NCI-H446 treated with DMSO at 0.1 percent for 48 hours (cell line): ENCODE results near the gene DNAH5.

ENCODE experiments used
- DNase-seq: peaks from one replicate; lab custom pipeline; 2025; lab: John Stamatoyannopoulos, UW

DNAH5 gene

DNA sequence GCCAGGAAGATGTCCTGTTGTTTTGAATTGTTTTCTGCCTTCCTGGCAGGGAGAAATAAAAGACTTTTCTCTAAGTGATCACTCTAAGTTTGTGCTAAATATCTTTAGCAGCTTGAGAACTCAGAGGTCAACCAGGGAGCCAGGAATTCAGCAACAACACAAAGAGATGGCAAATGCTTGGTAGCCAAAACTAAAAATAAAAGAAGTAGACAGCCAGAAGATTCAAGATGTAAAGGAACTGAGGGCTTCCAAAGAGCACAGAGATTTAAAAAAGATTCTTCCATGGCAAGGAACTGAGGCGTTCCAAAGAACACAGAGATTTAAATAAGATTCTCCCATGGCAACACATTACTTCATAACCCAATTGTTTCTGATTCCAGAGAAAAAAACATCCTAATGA lies 9.6 kb downstream of the DNAH5 start:
- DNase-seq = no peak

DNA sequence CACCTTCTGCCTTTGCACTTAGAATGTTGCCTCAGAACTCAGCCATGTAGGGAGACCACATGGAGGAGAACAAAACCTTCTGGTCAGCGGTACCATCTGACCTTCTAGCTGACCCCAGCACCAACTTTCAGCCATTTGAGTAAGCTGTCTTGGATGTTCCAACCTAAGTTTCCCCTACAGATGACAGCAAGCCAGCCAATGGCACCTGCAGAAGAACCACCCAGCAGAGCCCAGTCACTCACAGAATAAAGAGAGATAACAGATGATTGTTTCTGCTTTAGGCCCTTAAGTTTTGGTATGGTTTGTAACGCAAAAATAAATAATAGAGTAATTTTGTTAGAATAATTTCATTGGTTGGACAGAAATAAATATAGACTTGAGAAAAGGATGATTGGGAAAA lies 10.4 kb downstream of the DNAH5 start:
- no peak for DNase-seq

DNA sequence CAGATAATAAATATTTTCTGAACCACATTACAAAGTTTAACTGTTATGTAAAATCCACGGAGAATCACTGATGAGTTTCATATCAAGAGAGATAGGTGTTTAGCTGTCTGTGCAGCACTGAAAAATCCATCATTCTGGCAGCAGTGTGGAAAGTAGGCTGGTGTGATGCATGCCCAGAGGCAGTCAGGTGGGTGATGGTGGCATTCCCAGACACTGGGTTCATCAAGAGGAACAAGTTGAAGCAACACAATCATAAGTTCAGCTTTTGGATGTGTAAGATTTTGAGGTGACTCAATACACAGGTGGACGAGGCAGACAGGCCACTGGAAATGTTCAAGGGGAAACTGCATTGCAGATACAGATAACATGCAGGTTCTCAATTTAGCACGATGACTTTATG lies 11.9 kb downstream of the DNAH5 start:
- DNase-seq = no peak

DNA sequence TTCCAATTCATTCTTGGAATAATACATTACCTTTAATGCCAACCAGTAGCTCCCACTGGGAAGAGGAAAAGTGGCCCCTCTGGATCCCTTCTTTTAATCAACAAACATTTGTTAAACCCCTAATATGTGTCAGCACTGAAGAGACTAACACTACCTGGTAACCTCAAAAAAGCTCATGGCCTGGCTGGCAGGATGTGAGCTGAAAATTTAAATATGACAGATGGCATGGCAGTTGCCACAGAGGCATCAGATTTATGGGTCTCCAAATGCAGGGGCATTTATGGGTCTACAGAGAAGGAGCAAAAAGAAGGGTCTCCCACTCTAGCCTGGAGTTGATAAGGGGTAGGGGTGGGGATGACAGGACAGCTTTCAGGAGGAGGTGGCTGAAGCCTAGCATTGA lies 12.5 kb downstream of the DNAH5 start:
- DNase-seq = no peak

DNA sequence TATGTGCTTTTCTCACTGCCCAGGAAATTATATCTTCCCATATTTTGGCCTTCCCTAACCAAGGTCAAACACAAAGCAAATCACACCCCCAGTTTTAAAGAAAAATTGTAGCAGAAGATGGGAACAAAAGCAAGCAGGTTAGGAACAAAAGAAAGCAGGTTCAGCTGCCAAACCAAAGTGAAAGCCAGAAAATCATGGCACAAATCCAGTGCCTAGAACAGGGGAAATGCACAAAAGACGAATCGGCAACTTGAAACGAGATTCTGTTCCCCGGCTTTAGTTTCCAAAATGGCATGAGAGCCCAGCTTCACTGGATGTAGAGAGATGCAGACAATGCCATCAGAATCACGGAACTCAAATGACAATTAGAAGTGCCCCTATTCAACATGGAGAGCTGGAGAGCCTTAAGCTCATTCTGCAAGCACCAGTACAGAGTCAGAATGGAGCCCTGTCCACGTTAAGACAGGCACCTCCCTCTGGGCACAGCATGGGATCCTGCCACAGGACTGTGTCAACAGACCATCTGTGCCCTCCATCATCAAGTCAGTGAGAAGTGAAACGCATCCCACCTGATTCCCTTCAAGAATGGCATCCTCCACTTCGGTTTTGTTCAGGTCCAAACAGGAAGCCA lies 13.8 kb downstream of the DNAH5 start:
- peak; percentile 73 for DNase-seq

DNA sequence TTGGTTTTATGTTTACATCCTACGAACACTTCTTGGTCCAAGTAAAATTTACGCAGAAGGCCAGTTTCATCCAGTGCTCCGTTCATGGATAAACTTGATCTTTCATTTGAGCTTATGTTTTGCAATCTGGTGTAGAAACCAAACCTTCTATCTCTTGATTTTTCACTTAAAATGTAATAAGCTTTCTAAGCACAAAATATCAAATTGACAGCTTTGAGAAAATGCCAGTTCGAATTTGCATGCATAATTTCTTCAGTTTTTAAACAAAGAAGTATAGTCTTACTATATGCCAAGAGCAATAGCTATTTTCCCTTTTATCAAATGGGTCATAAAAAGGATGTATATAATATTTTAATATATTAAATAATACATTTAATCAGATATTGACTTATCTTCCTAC lies 17.8 kb downstream of the DNAH5 start:
- DNase-seq = no peak

DNA sequence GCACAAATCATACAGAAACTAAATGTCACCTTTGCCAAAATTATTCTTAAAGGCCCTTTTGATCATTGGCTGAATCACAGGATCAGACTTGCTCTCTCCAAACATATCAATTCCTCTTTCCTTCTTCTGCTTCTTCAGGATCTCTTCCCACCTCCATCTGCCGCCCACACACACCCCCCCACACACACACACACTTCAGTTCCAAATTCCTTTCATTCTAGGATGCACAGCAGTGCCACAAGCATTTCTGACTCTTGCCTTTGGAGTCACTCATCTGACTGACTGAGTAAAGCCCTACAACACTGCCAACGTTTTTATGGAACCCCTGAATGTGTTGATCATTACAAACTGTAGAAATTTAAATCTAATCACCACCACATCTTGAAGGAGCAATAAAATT lies 22.9 kb downstream of the DNAH5 start:
- DNase-seq = no peak

DNA sequence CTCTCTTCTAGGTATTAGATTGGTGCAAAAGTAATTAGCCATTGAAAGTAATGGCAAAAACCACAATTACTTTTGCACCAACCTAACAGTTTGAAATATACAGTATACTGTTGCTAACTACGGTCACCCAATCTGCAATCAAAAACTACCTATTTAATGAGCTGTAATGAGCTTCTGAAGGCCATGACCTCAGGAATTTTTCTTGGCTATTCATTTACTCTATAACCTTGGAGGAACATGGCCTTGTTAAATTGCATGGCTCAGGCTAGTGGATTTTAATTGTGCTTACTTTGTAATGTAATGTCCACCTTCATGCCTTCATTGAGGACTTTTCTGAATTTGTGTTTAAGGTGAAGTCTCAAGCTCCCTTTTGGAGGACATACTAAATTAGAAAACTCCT lies 24.7 kb downstream of the DNAH5 start:
- no peak for DNase-seq

DNA sequence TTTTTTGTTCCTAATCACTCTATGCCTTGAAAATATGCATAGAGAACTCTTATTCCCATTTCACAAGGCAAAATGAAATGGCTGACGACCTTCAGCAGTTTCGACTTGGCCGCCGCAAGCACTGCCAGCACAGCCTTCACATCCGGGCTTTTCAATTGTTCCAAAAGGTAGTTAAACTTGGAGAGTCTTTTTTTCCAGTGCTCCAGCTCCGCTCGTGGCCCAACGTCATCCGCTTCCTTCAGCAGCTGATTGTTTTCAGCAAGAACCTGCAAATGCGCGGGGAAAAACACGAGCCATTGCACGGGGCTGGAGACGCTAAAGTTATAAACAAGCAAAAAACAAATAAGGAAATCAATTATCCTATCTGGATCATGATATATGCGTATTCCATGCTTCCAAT lies 25.4 kb downstream of the DNAH5 start:
- DNase-seq = no peak

DNA sequence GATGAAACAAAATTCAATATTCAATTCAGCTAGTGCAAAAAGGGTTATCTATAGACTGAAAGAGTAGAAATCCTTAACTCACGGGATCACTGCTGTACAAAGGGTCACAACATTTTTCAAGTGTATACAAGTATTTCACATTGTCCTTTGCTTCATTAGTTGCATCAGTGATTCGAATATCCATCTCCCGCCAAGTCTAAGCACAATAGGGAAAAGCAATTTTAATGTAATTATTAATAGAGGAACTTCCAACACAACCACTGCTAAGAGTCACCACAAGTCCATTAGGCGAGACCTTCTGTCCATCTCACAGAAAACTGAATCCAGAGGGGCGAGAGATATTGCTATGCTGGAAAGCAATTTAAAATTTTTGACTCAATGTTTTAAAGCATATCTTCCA lies 27.4 kb downstream of the DNAH5 start:
- no peak for DNase-seq

DNA sequence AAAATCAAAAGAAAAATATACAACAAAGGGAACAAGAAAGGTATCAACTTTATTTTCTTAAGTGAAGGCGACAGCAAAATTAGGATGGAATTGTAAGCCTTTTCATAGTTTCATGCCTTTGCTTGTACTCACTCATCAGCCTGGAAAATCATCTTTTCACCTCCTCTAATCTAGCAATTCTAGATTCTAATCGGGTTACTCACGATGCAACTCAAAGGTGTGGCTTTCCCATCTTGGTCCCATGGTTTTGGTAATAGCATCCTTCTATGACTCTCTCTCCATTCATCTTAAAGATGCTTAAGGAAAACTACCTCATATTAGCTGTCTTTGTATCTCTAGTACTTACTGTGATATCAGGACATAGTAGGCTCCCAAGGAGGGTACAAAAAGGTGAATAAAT lies 30.5 kb downstream of the DNAH5 start:
- no peak for DNase-seq

DNA sequence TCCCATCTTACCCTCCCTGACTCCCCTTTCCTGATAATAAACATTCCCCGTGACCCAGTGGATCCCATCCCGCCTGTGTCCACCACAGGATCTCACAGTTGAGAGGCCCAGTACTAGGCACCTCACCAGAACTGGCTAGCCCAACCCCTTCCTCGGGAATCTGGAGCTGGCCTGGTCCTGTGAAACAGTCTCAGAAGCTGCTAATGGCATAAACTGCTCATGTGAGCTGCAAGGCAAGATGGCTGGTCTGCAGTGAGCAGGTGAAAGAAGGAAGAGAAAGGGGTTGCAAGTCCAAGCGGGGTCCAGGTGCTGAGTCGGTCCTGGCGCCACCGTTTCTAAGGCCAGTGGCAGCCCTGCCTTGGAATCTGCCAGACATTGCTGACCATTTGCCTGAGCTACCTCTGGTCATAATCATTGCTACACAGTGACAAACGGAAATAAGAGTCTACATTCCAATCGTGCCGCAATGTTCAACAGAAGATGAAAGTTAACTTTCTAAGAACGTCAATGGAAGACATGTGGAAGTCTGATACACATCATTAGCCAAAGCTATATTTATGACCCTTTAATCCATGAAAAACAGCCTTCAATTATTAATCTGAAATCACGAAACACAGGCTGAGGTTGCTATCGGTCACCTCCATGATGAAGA lies 33.7 kb downstream of the DNAH5 start:
- DNase-seq = no peak

DNA sequence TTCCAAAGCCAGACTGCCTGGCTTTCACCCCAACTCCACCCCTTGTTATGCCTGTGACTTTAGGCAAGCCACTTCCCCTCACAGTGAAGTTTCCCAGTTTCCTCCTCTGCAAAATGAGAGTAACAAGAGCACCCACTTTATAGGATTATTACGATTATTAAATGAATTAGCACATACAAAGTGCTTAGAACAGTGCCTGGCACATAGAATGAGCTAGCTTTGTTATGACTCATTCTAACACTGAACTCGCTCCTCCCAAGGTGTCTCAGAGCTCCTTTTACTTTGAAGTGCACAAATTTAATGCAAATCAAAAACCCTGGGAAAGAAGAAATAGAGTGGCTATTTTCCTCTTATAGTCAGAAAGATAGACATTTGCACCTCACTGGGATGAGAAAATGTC lies 34.3 kb downstream of the DNAH5 start:
- no peak for DNase-seq

DNA sequence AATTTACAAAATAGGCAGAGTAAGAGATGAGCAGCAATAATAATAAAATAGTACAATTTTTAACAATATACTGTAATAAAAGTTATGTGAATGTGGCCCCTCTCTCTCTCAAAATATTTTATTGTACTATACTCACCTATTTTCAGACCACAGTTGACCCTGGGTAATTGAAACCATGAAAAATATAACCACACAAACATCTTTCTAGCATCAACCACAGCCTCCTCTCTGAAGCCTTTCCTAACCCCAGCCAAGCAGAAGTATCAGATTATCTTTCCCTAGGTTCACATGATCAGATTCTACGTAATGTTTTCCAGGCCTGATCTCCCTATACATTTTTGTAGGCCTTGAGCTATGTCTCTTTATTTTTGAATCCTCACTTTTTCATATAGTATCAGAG lies 35.2 kb downstream of the DNAH5 start:
- DNase-seq = no peak

DNA sequence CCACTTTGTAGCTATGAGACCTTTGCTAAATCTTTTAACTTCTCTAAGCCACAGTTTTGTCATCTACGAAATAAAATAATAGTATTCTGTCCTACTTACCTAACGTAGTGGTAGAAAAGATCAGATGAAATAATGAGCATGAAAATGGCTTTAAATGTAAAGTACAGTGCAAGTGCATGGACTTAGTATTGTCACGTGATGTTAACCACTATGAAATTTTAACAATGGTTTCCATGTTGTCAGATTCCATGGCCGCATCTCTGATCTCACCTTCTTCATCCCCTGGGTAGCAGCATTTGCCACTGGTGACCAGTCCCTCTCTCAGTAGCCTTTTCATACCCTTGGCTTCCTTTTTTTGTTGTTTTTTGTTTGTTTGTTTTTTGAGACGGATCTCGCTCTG lies 45.9 kb downstream of the DNAH5 start:
- DNase-seq = no peak

DNA sequence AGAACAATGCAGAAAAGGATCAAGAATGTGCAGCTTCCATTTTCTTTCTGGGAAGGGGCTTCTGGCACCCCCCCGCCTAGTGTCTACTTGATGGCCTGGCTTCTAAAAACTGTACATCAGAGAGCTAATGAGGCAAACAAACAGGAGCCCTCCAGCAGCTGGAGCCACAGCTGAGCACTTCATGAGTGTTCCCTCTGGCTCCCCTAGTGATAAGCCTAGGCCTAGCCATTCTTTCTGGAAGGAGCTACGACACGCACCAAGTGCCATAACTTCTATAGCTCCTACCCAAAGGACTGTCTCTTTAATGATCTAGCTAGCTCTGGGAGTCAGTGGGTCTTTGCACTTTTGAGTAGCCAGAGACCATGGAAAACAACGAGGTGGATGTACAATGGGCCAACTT lies 66.1 kb downstream of the DNAH5 start:
- no peak for DNase-seq

DNA sequence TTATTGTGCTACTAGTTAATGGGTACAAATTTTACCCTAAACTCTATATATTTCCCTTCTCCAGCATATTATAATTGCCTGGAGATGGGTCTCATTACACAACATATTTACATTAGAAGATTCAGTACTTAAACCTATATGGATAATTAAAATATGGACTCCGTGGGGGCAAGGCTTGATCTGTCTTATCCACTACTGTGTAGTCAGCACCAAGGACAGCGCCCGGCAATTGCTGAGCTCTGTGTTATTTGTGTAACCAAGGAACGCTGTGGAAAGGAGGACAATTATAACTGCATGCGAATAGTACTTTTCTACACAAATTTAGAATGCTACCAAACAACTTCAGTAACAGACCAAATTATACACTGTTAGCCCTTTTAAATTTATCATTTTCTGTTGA lies 77.7 kb downstream of the DNAH5 start:
- DNase-seq = no peak

DNA sequence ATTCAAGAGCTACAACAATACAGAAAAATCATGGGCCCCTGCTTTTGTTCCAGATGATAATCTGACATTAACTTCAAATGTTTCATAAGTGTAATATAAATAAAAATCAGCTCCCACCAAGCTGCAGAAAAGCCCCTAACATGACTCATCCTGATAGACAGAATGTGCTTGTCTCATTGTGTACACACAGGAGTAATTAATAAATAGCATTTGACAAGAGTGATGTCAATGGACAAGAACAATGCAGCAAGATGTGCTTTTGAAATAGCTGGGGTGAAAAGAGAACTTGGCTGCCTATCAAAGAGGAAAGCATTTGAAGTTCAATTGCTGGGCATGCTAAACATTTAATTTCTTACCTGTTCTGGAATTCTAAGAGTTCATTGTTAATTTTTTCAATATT lies 79.2 kb downstream of the DNAH5 start:
- DNase-seq = peak; percentile 75

DNA sequence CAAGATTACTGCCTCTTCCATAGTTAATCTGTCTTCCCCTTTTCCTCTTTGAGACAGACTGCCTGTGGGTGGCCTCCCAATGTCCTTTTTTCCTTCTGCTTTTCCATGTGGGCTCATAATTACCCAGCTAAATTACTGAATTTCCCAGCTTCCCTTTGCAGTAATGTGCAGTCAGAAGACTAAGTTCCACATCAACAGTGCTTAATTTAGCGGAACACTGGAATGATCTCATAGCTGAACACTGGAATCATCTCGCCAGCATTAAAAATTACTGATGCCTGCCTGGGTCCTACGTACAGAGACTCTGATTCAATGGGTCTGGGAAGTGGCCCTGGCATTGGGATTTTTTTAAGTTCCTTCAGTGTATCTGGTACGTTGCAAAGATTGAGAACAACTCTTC lies 84.3 kb downstream of the DNAH5 start:
- peak; percentile 57 for DNase-seq

DNA sequence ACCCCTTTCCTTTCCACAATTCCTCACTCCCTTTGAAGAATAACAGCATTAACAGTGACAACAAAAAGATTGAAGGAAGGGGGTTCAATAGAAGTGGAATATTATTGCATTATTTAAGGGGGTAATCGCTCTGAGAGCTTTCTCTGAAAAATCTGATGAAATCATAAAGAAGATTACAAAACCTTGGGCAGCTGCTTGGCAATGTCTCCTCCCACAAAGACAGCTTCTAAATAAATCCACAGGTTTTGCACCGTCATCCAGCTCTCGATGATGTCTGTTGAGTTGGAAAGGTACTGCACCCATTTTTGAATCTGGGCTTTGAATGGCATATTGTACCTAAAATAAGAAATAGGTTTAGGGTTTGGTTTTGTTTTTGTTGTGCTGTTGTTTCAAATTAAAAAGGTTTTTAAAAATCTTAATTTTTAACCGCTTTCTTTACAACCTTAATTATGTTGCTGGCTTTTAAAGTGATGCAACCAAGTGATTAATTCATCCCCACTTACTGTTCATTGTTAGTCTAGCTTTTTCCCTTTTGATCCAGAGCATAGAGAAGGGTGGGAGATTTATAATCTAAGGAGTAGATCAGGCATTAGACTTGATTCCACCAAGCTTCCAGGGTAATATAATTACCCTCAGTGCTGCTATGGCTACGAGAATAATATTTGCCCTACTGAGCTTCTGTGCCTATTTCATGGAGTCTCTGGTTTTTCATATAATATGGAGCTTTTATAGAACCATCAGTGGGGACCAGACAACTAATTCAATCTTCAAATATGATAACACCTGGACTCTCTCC lies 85.0 kb downstream of the DNAH5 start:
- no peak for DNase-seq

DNA sequence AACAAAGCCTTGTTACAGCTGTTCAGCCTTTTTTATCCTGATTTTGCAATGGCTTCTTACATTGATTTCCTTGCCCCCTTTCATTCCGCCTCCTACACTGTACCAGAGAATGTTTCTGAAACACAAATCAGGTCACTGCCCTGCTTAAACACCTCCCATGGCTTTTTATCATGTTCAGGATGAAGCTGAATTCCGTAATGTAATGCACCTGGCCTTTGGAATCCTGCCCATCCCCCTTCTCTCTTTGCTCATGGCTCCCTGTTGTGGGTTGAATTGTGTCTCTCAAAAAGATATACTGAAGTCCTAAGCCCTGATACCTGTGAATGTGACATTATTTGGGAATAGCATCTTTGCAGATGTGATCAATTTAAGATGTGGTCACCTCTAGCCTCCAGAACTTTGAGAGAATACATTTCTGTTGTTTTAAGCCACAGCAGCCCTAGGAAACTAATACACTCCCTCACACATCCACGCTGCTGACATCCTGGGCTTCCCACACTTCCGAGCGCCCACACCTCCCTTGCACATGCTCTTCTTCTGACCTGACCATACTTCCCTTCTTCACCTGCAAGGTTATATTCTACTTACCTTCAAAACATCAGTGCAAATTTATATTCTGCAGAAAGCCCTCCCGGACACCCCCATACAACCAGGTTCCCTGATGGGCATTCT lies 101.2 kb downstream of the DNAH5 start:
- DNase-seq = no peak

DNA sequence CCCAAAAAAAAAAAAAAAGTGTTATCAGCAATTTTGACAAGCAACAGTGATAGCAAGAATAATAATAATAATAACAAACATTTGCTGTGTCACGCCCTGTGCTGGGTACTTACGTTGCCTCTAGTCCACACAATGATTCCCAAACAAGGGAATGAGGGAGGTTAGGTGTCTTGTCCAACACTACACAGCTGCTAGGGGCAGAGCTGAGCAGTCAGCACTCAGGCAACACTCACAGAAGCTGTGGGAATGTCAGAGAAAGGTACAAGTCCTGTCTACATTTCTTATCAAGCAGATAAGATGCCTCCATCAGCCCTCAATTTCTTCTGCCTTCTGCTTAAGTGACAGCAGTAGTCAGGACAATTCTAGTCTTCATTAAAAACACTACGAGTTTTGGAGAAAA lies 111.0 kb downstream of the DNAH5 start:
- no peak for DNase-seq

DNA sequence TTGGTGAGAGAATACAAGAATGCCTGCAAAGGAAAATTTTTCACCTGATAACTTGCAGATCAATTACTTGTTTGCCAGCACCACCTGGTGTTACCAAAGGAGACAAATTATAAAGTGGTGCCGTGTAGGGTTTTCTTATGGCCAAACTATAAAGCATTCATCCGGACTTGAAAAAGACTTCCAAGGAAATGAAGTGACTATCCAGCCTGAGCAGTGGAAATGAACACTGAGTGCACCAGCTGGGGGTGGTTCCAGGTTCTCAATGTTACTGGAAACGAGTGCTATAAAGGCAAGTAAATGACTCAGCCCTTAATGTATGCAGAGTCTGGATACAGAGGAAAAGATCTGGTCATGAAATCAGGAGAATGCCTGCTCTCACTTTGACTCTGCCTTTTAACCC lies 113.1 kb downstream of the DNAH5 start:
- no peak for DNase-seq
